CD14-positive monocyte (primary cell): ENCODE results near the gene ZNF362. TPM values are rescaled to one million over a fixed set of nuclear protein-coding genes. Genes with fewer than 3 reads are reported as not detected.

Experiments
- DNase-seq, 3 donors: peaks; one replicate each; pipeline ENCODE4 v3.0.0-alpha.2; 2011 to 2022
- H2AFZ ChIP-seq: 2 replicates; pipeline ENCODE4 v1.6.0; 2012; ENCODE audit warnings: mild to moderate bottlenecking, low read depth, low read length, inconsistent platforms; ENCODE audit not compliant: insufficient read depth, poor library complexity, severe bottlenecking
- H3K27ac ChIP-seq, 2 donors: 1 replicate in 1 of 2; 2 replicates in 1 of 2; pipeline ENCODE4 v1.5.1; 2012 to 2013; ENCODE audit warnings: low read length in 2 of 2, control low read depth in 1 of 2, inconsistent platforms in 1 of 2, low read depth in 1 of 2, mild to moderate bottlenecking in 1 of 2
- H3K27me3 ChIP-seq, 2 donors: one replicate each; pipeline versions ENCODE4 v1.6.0 to v1.6.1; 2011 to 2013; ENCODE audit warnings: low read length in 2 of 2; ENCODE audit not compliant: control insufficient read depth in 2 of 2, insufficient read depth in 2 of 2
- H3K36me3 ChIP-seq, 2 donors: replicated peaks in 1 of 2; 1 replicate in 1 of 2; 2 replicates in 1 of 2; pipeline versions ENCODE4 v1.5.1 to v1.6.1; 2012 to 2013; ENCODE audit warnings: low read length in 2 of 2, control low read depth in 1 of 2, inconsistent platforms in 1 of 2, mild to moderate bottlenecking in 1 of 2; ENCODE audit not compliant: insufficient read depth in 2 of 2, control insufficient read depth in 1 of 2
- H3K4me1 ChIP-seq, 2 donors: 1 replicate in 1 of 2; 2 replicates in 1 of 2; pipeline versions ENCODE4 v1.5.1 to v1.6.1; 2012 to 2013; ENCODE audit warnings: low read length in 2 of 2, control low read depth in 1 of 2, inconsistent platforms in 1 of 2, mild to moderate bottlenecking in 1 of 2, moderate library complexity in 1 of 2; ENCODE audit not compliant: insufficient read depth in 2 of 2, control insufficient read depth in 1 of 2
- H3K4me2 ChIP-seq: replicated peaks from 2 replicates; pipeline ENCODE3; 2012; ENCODE audit warnings: low read length, moderate library complexity, mild to moderate bottlenecking; ENCODE audit not compliant: poor library complexity, severe bottlenecking; ENCODE audit errors: extremely low read depth
- H3K4me3 ChIP-seq, 3 experiments: fragments of 200-600 bp in 1 of 3; sonication (generic) in 1 of 3; replicated peaks in 1 of 3; 1 replicate in 2 of 3; 2 replicates in 1 of 3; pipeline ENCODE4 v1.5.1; 2011 to 2013; ENCODE audit warnings: low read length in 3 of 3, mild to moderate bottlenecking in 3 of 3, control low read depth in 2 of 3, low read depth in 2 of 3, inconsistent platforms in 1 of 3, moderate library complexity in 1 of 3
- H3K79me2 ChIP-seq: 2 replicates; pipeline ENCODE4 v1.6.0; 2012; ENCODE audit warnings: mild to moderate bottlenecking, control low read depth, inconsistent platforms, low read length, moderate library complexity; ENCODE audit not compliant: insufficient read depth
- H3K9ac ChIP-seq: 2 replicates; pipeline ENCODE4 v1.6.0; 2017; ENCODE audit warnings: low read length, mild to moderate bottlenecking; ENCODE audit not compliant: insufficient read depth, poor library complexity, severe bottlenecking
- H3K9me3 ChIP-seq, 2 donors: replicated peaks in 1 of 2; 1 replicate in 1 of 2; 2 replicates in 1 of 2; pipeline versions ENCODE4 v1.5.1 to v1.6.1; 2012 to 2013; ENCODE audit warnings: low read length in 2 of 2, control low read depth in 1 of 2; ENCODE audit not compliant: control insufficient read depth in 1 of 2, insufficient read depth in 1 of 2
- H4K20me1 ChIP-seq: 2 replicates; pipeline ENCODE4 v1.6.0; 2012; ENCODE audit warnings: mild to moderate bottlenecking, low read length, control low read depth, moderate library complexity; ENCODE audit not compliant: insufficient read depth
- H3K27ac Mint-ChIP-seq, 7 donors: one replicate each; pipeline ENCODE4 v1.8.0; 2020; ENCODE audit warnings: mild to moderate bottlenecking in 7 of 7, mixed read lengths in 7 of 7, moderate library complexity in 6 of 7, inconsistent platforms in 2 of 7
- H3K27me3 Mint-ChIP-seq, 3 donors: one replicate each; pipeline ENCODE4 v1.8.0; 2021 to 2022; ENCODE audit warnings: low read depth in 3 of 3, mild to moderate bottlenecking in 3 of 3, mixed read lengths in 3 of 3, moderate library complexity in 3 of 3, inconsistent platforms in 1 of 3
- H3K36me3 Mint-ChIP-seq, 2 donors: one replicate each; pipeline ENCODE4 v1.8.0; 2020; ENCODE audit warnings: mixed read lengths in 2 of 2, inconsistent platforms in 1 of 2, mild to moderate bottlenecking in 1 of 2
- H3K4me1 Mint-ChIP-seq: one replicate; pipeline ENCODE4 v1.8.0; 2020; ENCODE audit warnings: mild to moderate bottlenecking, mixed read lengths
- H3K4me3 Mint-ChIP-seq, 2 donors: one replicate each; pipeline ENCODE4 v1.8.0; 2020; ENCODE audit warnings: mild to moderate bottlenecking in 2 of 2, mixed read lengths in 2 of 2, moderate library complexity in 1 of 2
- H3K9me3 Mint-ChIP-seq, 7 donors: one replicate each; pipeline ENCODE4 v1.8.0; 2020 to 2022; ENCODE audit warnings: mixed read lengths in 7 of 7, mild to moderate bottlenecking in 6 of 7, moderate library complexity in 6 of 7, inconsistent platforms in 2 of 7
- CTCF ChIP-seq: fragments of 200-600 bp; IDR thresholded peaks from one replicate; pipeline ENCODE4 v1.8.0; 2022; ENCODE audit warnings: antibody characterized with exemption, mild to moderate bottlenecking
- WGBS: methylation state at CpG from one replicate; pipeline ENCODE4 v1.1.5; 2013; ENCODE audit warnings: missing lambda C conversion rate; ENCODE audit not compliant: insufficient coverage; 5-methylcytosine and 5-hydroxymethylcytosine counted together
- intact Hi-C, 2 donors: fragments of 100-400 bp; cut with micrococcal nuclease; formaldehyde crosslinking; loops; one replicate each; pipeline versions ENCODE4 v1.15.0 to v1.15.1; 2023
- polyA plus RNA-seq, 3 donors: library from polyadenylated mRNA; depleted of rRNA in 1 of 3; unstranded in 2 of 3; stranded (reverse) in 1 of 3; fragments of 300-500 nt in 2 of 3; fragments of >200 nt in 1 of 3; fragmentation: Illumina TruSeq in 2 of 3; gene quantifications; 1 replicate in 2 of 3; 2 replicates in 1 of 3; pipeline ENCODE4 v1.2.3, GENCODE V29; 2012 to 2021

The ZNF362 gene
- polyA plus RNA-seq, 3 donors, result 11.4 to 18.9 (median 13.5) TPM

- no peaks in the 10 kb centered on the region for H4K20me1 ChIP-seq
- no peak overlapping the region for H3K4me2 ChIP-seq
- 69% methylated on average over 2 of the region's 7 CpGs for WGBS
- peaks cover 0 to 3% of the 10 kb centered on the region in 2 donors for H3K9me3 ChIP-seq
- Mint-ChIP-seq H3K4me3 (no peak overlapping the region), H3K9me3 (peaks cover 0 to 13% (median 7%) of the 10 kb centered on the region in 7 donors), H3K27me3 (peaks cover 6 to 16% (median 15%) of the 10 kb centered on the region in 3 donors), H3K36me3 (no peaks in the 10 kb centered on the region), H3K27ac (no peak overlapping the region), H3K4me1 (peaks cover 2% of the 10 kb centered on the region)
- no peak overlapping the region for H3K4me3 ChIP-seq
- H3K36me3 ChIP-seq, result no peaks in the 10 kb centered on the region
- no peak overlapping the region for H2AFZ ChIP-seq
- no peak for TF ChIP-seq CTCF
- intact Hi-C loops, result no loop called here
- H3K27ac ChIP-seq, result no peak overlapping the region
- no peak for DNase-seq
- H3K79me2 ChIP-seq, result no peaks in the 10 kb centered on the region
- H3K4me1 ChIP-seq, result no peaks in the 10 kb centered on the region
- no peak overlapping the region for H3K9ac ChIP-seq
- H3K27me3 ChIP-seq, result no peaks in the 10 kb centered on the region
Measured at GRCh38 chr1:33247545-33247944, 8.7 kb upstream of the ZNF362 start.

- Histone ChIP-seq H4K20me1 (no peaks in the 10 kb centered on the region), H3K4me2 (no peak overlapping the region), H3K27ac (no peak overlapping the region), H3K27me3 (no peaks in the 10 kb centered on the region), H2AFZ (no peak overlapping the region), H3K9me3 (peaks cover 0 to 3% of the 10 kb centered on the region in 2 donors), H3K9ac (no peak overlapping the region), H3K4me3 (no peak overlapping the region), H3K36me3 (no peaks in the 10 kb centered on the region), H3K4me1 (no peaks in the 10 kb centered on the region), H3K79me2 (no peaks in the 10 kb centered on the region)
- no peak for DNase-seq
- H3K4me1 Mint-ChIP-seq, result peaks cover 2% of the 10 kb centered on the region
- peak overlapping the region in 1 of 7 donors; percentile 31 for H3K27ac Mint-ChIP-seq
- TF ChIP-seq CTCF, result no peak
- H3K27me3 Mint-ChIP-seq, result peaks cover 6 to 19% (median 15%) of the 10 kb centered on the region in 3 donors
- H3K36me3 Mint-ChIP-seq, result no peaks in the 10 kb centered on the region
- intact Hi-C loops, result no loop called here
- H3K9me3 Mint-ChIP-seq, result peaks cover 0 to 13% (median 7%) of the 10 kb centered on the region in 7 donors
- H3K4me3 Mint-ChIP-seq, result peak overlapping the region in 1 of 2 donors; percentile 8
Measured at GRCh38 chr1:33248244-33248643, 8.0 kb upstream of the ZNF362 start.
